H1 (cell line): ENCODE results near the gene GPR155. TPM values are rescaled to one million over a fixed set of nuclear protein-coding genes. Genes with fewer than 3 reads are reported as not detected.

Experiments
- CTCF ChIA-PET: fragments of 300-600 bp; sonication (Branson Sonifier 250); formaldehyde crosslinking; loops from one replicate; lab custom pipeline; 2021; ENCODE audit not compliant: partially characterized antibody; lab: Charles Lee
- POLR2A ChIA-PET: fragments of 300-600 bp; sonication (Branson Sonifier 250); formaldehyde crosslinking; loops from one replicate; lab custom pipeline; 2021; ENCODE audit warnings: inconsistent platforms; ENCODE audit not compliant: partially characterized antibody; lab: Charles Lee
- DNase-seq, 2 experiments: peaks; one replicate each; pipeline versions ENCODE4 v3.0.0 to v3.0.0-alpha.2; 2010 to 2022; ENCODE audit warnings: low spot score in 2 of 2, low read depth in 1 of 2, mixed read lengths in 1 of 2
- FAIRE-seq: peaks from 2 replicates; lab custom pipeline; 2011; peaks lifted over from hg19 to GRCh38; lab: Jason Lieb, UNC
- H2AFZ ChIP-seq: 2 replicates; pipeline ENCODE4 v1.8.1; 2012; ENCODE audit warnings: low read length, inconsistent platforms
- H2AK5ac ChIP-seq: 2 replicates; pipeline ENCODE4 v1.6.1; 2013; ENCODE audit warnings: low read depth, low read length
- H2BK120ac ChIP-seq: replicated peaks from 2 replicates; pipeline ENCODE3; 2013; ENCODE audit warnings: low read depth, low read length, inconsistent platforms
- H2BK12ac ChIP-seq: 2 replicates; pipeline ENCODE4 v1.6.1; 2013; ENCODE audit warnings: low read depth, low read length
- H2BK15ac ChIP-seq: 2 replicates; pipeline ENCODE4 v1.6.1; 2013; ENCODE audit warnings: low read length
- H2BK20ac ChIP-seq: 2 replicates; pipeline ENCODE4 v1.6.1; 2013; ENCODE audit warnings: low read length
- H2BK5ac ChIP-seq: 2 replicates; pipeline ENCODE4 v1.6.1; 2013; ENCODE audit warnings: low read depth, low read length
- H3K14ac ChIP-seq: 2 replicates; pipeline ENCODE4 v1.6.1; 2013; ENCODE audit warnings: inconsistent platforms; ENCODE audit not compliant: insufficient read length
- H3K18ac ChIP-seq: 2 replicates; pipeline ENCODE4 v1.6.1; 2013; ENCODE audit warnings: low read length; ENCODE audit errors: extremely low read depth
- H3K23ac ChIP-seq: 2 replicates; pipeline ENCODE4 v1.6.1; 2013; ENCODE audit warnings: inconsistent platforms; ENCODE audit not compliant: insufficient read length
- H3K23me2 ChIP-seq: 2 replicates; pipeline ENCODE4 v1.6.1; 2013; ENCODE audit warnings: low read depth, low read length
- H3K27ac ChIP-seq: 2 replicates; pipeline ENCODE4 v1.6.1; 2011; ENCODE audit warnings: low read depth, low read length, inconsistent platforms
- H3K27me3 ChIP-seq, 4 experiments: replicated peaks in 1 of 4; 1 replicate in 1 of 4; 2 replicates in 3 of 4; pipeline versions ENCODE4 v1.6.1 to v1.8.1; 2011 to 2013; ENCODE audit warnings: low read length in 3 of 4, mild to moderate bottlenecking in 3 of 4, inconsistent platforms in 2 of 4, mixed read lengths in 2 of 4, moderate library complexity in 1 of 4; ENCODE audit not compliant: control insufficient read depth in 3 of 4, insufficient read depth in 3 of 4; ENCODE audit errors: extremely low read depth in 1 of 4
- H3K36me3 ChIP-seq, 4 experiments: 2 replicates each; pipeline versions ENCODE4 v1.6.1 to v1.8.1; 2011 to 2013; ENCODE audit warnings: mild to moderate bottlenecking in 4 of 4, low read length in 3 of 4, moderate library complexity in 2 of 4, control low read depth in 1 of 4, inconsistent platforms in 1 of 4; ENCODE audit not compliant: insufficient read depth in 4 of 4, control insufficient read depth in 2 of 4
- H3K4ac ChIP-seq: replicated peaks from 2 replicates; pipeline ENCODE3; 2013; ENCODE audit warnings: low read length, low read depth, mixed read lengths, inconsistent platforms; ENCODE audit not compliant: insufficient read length
- H3K4me1 ChIP-seq, 4 experiments: replicated peaks in 1 of 4; 1 replicate in 1 of 4; 2 replicates in 3 of 4; pipeline versions ENCODE4 v1.6.1 to v1.8.1; 2011 to 2013; ENCODE audit warnings: low read length in 3 of 4, inconsistent platforms in 2 of 4, mixed read lengths in 1 of 4; ENCODE audit not compliant: insufficient read depth in 4 of 4, control insufficient read depth in 3 of 4
- H3K4me2 ChIP-seq, 2 experiments: 2 replicates each; pipeline versions ENCODE4 v1.6.1 to v1.8.1; 2011 to 2013; ENCODE audit warnings: low read depth in 2 of 2, low read length in 2 of 2, control low read depth in 1 of 2, inconsistent platforms in 1 of 2, mild to moderate bottlenecking in 1 of 2; ENCODE audit not compliant: insufficient read depth in 1 of 2
- H3K4me3 ChIP-seq, 4 experiments: fragments of 200-600, 300-600 bp in 1 of 4; sonication (generic), shearing (Covaris generic), sonication (Bioruptor Twin) in 1 of 4; 2 replicates each; pipeline versions ENCODE4 v1.5.1 to v1.8.1; 2011 to 2016; ENCODE audit warnings: low read length in 4 of 4, low read depth in 3 of 4, control low read depth in 2 of 4, inconsistent platforms in 2 of 4, mild to moderate bottlenecking in 2 of 4, mixed read lengths in 1 of 4, moderate library complexity in 1 of 4; ENCODE audit not compliant: insufficient read depth in 2 of 4; ENCODE audit errors: extremely low read depth in 1 of 4
- H3K56ac ChIP-seq: replicated peaks from 2 replicates; pipeline ENCODE3; 2013; ENCODE audit warnings: low read depth, mild to moderate bottlenecking, mixed read lengths, low read length, inconsistent platforms; ENCODE audit not compliant: insufficient read length
- H3K79me1 ChIP-seq: 2 replicates; pipeline ENCODE4 v1.6.1; 2013; ENCODE audit warnings: low read depth, low read length, control low read depth
- H3K79me2 ChIP-seq, 2 experiments: 2 replicates each; pipeline versions ENCODE4 v1.6.1 to v1.8.1; 2012 to 2013; ENCODE audit warnings: low read length in 2 of 2, mild to moderate bottlenecking in 2 of 2, inconsistent platforms in 1 of 2; ENCODE audit not compliant: insufficient read depth in 2 of 2, control insufficient read depth in 1 of 2
- H3K9ac ChIP-seq, 4 experiments: replicated peaks in 1 of 4; 1 replicate in 1 of 4; 2 replicates in 3 of 4; pipeline versions ENCODE4 v1.6.1 to v1.8.1; 2011 to 2013; ENCODE audit warnings: low read depth in 3 of 4, low read length in 3 of 4, control low read depth in 2 of 4, mild to moderate bottlenecking in 2 of 4, moderate library complexity in 2 of 4, inconsistent platforms in 1 of 4; ENCODE audit errors: extremely low read depth in 1 of 4
- H3K9me3 ChIP-seq, 2 experiments: 2 replicates each; pipeline versions ENCODE4 v1.6.1 to v1.8.1; 2012 to 2013; ENCODE audit warnings: mild to moderate bottlenecking in 2 of 2, moderate library complexity in 2 of 2, control low read depth in 1 of 2, inconsistent platforms in 1 of 2, low read depth in 1 of 2, low read length in 1 of 2, mixed read lengths in 1 of 2; ENCODE audit not compliant: insufficient read depth in 2 of 2
- H4K20me1 ChIP-seq, 2 experiments: replicated peaks in 1 of 2; 2 replicates each; pipeline versions ENCODE3 to v1.8.1; 2011 to 2013; ENCODE audit warnings: inconsistent platforms in 2 of 2, low read length in 2 of 2, mild to moderate bottlenecking in 1 of 2; ENCODE audit not compliant: insufficient read depth in 2 of 2, control insufficient read depth in 1 of 2
- H4K5ac ChIP-seq: 2 replicates; pipeline ENCODE4 v1.6.1; 2013; ENCODE audit warnings: low read length, low read depth, mixed read lengths, inconsistent platforms; ENCODE audit not compliant: insufficient read length
- H4K8ac ChIP-seq: 2 replicates; pipeline ENCODE4 v1.8.0; 2013; ENCODE audit warnings: mild to moderate bottlenecking, moderate library complexity, low read length, inconsistent platforms; ENCODE audit not compliant: insufficient read depth; ENCODE audit errors: extremely low read depth
- H4K91ac ChIP-seq: replicated peaks from 2 replicates; pipeline ENCODE3; 2013; ENCODE audit warnings: low read length, mixed read lengths, inconsistent platforms; ENCODE audit not compliant: insufficient read length
- CHD1 ChIP-seq: IDR thresholded peaks from 2 replicates; pipeline ENCODE4 v1.6.1; 2012; ENCODE audit warnings: low read depth, low read length, improper control_type of control experiment
- CHD2 ChIP-seq: IDR thresholded peaks from 2 replicates; pipeline ENCODE4 v1.6.1; 2012; ENCODE audit warnings: low read length, improper control_type of control experiment
- GABPA ChIP-seq: IDR thresholded peaks from 2 replicates; pipeline ENCODE4 v1.6.1; 2011; ENCODE audit warnings: mild to moderate bottlenecking, low read length, moderate library complexity, borderline replicate concordance; ENCODE audit not compliant: insufficient read depth
- JUND ChIP-seq: IDR thresholded peaks from 2 replicates; pipeline ENCODE4 v1.6.1; 2011; ENCODE audit warnings: mild to moderate bottlenecking, improper control_type of control experiment, low read length
- MAFK ChIP-seq: IDR thresholded peaks from 2 replicates; pipeline ENCODE4 v1.6.1; 2012; ENCODE audit warnings: low read depth, mild to moderate bottlenecking, improper control_type of control experiment, low read length
- RNF2 ChIP-seq: fragments of 200-900, 300-1000 bp; sonication (generic); IDR thresholded peaks from 2 replicates; pipeline ENCODE4 v1.7.1; 2016; ENCODE audit warnings: borderline replicate concordance, low read depth, mild to moderate bottlenecking, antibody characterized with exemption, low read length; ENCODE audit not compliant: poor library complexity, severe bottlenecking; ENCODE audit errors: missing control alignments
- SP1 ChIP-seq: IDR thresholded peaks from 2 replicates; pipeline ENCODE4 v1.6.1; 2011; ENCODE audit warnings: low read depth, low read length
- SRF ChIP-seq: IDR thresholded peaks from 2 replicates; pipeline ENCODE4 v1.6.1; 2011; ENCODE audit warnings: mild to moderate bottlenecking, low read depth, low read length, moderate library complexity
- YY1 ChIP-seq: IDR thresholded peaks from 2 replicates; pipeline ENCODE4 v1.6.1; 2011; ENCODE audit warnings: low read depth, mild to moderate bottlenecking, low read length
- ZNF274 ChIP-seq: IDR thresholded peaks from 2 replicates; pipeline ENCODE4 v1.7.0; 2012; ENCODE audit warnings: low read length, borderline replicate concordance; ENCODE audit errors: extremely low read depth
- WGBS, 2 experiments: shearing (Covaris generic) in 1 of 2; methylation state at CpG; one replicate each; pipeline versions ENCODE4 v1.1.6 to v1.1.7; 2013 to 2015; ENCODE audit warnings: low lambda C conversion rate in 2 of 2, mixed read lengths in 2 of 2, inconsistent platforms in 1 of 2, low coverage in 1 of 2, missing lambda C conversion rate in 1 of 2; ENCODE audit not compliant: insufficient replicate concordance in 2 of 2, insufficient coverage in 1 of 2, insufficient read length in 1 of 2; ENCODE audit errors: extremely low coverage in 1 of 2, missing lambda C conversion rate in 1 of 2; 5-methylcytosine and 5-hydroxymethylcytosine counted together
- polyA plus RNA-seq, 7 experiments: library from polyadenylated mRNA; depleted of rRNA in 3 of 7; stranded (reverse) in 5 of 7; unstranded in 2 of 7; fragments of >200 nt in 5 of 7; fragments of 200-250 nt in 2 of 7; gene quantifications; 1 replicate in 5 of 7; 2 replicates in 1 of 7; 4 replicates in 1 of 7; pipeline versions ENCODE4 v1.2.1 to v1.2.3, GENCODE V29; 2011 to 2013; ENCODE audit warnings: missing spikeins in 2 of 7, mixed read lengths in 2 of 7
- total RNA-seq: library from RNA; stranded (reverse); fragmentation: NEBNext Ultra II Directional; extraction: Animal tissue kit (Norgen Biotek cat#: 25700); gene quantifications from 2 replicates; pipeline ENCODE4 v1.2.1, GENCODE V29; 2021
- TF ChIP-seq, protein P1 (sequence below), 3 experiments: IDR thresholded peaks; 1 replicate in 2 of 3; 2 replicates in 1 of 3; pipeline versions ENCODE4 v1.5.1 to v1.6.1; 2011; ENCODE audit warnings: low read length in 3 of 3, mild to moderate bottlenecking in 3 of 3, inconsistent platforms in 2 of 3, low read depth in 1 of 3, moderate library complexity in 1 of 3; ENCODE audit not compliant: insufficient read depth in 1 of 3; ENCODE audit errors: control extremely low read depth in 1 of 3
- TF ChIP-seq, protein P2 (sequence below): IDR thresholded peaks from 2 replicates; pipeline ENCODE4 v1.6.1; 2011; ENCODE audit warnings: low read depth, mild to moderate bottlenecking, low read length; ENCODE audit not compliant: insufficient read depth

The GPR155 gene
- total and polyA plus RNA-seq, 2 of the 8 experiments (the other 6 are each of a cell fraction or from before 2014, with no cell fraction given) = 0.26 to 2.1 TPM

- Histone ChIP-seq H3K4me1 (no peaks in the 10 kb centered on the region), H2BK15ac (no peak overlapping the region), H4K5ac (no peak overlapping the region), H2BK5ac (no peak overlapping the region), H2AFZ (no peak overlapping the region), H4K8ac (no peak overlapping the region), H3K56ac (no peak overlapping the region), H3K23me2 (no peaks in the 10 kb centered on the region), H2BK120ac (no peak overlapping the region), H3K79me2 (no peaks in the 10 kb centered on the region), H2AK5ac (no peak overlapping the region), H3K4ac (no peak overlapping the region), H2BK20ac (no peak overlapping the region), H3K9me3 (no peaks in the 10 kb centered on the region), H2BK12ac (no peak overlapping the region), H3K36me3 (no peaks in the 10 kb centered on the region), H3K14ac (no peak overlapping the region), H3K79me1 (no peaks in the 10 kb centered on the region), H3K27me3 (no peaks in the 10 kb centered on the region), H3K18ac (no peak overlapping the region), H3K4me2 (no peak overlapping the region), H3K27ac (no peak overlapping the region), H3K23ac (no peak overlapping the region), H4K91ac (no peak overlapping the region), H4K20me1 (no peaks in the 10 kb centered on the region), H3K9ac (no peak overlapping the region), H3K4me3 (no peak overlapping the region)
- ChIA-PET POLR2A (no interaction called here), CTCF (interaction anchor here (1.6 kb wide), 1 partner anchor 69 kb away, joined by 4 read pairs; no protein-coding TSS in a partner anchor)
- 91% methylated on average over 1 of the region's 1 CpG; no CpG with 5 or more reads in 1 of the 2 experiments for WGBS, 2 experiments
- FAIRE-seq (no peak), DNase-seq (no peak)
- TF ChIP-seq YY1 = no peak
- TF ChIP-seq, protein P1, sequence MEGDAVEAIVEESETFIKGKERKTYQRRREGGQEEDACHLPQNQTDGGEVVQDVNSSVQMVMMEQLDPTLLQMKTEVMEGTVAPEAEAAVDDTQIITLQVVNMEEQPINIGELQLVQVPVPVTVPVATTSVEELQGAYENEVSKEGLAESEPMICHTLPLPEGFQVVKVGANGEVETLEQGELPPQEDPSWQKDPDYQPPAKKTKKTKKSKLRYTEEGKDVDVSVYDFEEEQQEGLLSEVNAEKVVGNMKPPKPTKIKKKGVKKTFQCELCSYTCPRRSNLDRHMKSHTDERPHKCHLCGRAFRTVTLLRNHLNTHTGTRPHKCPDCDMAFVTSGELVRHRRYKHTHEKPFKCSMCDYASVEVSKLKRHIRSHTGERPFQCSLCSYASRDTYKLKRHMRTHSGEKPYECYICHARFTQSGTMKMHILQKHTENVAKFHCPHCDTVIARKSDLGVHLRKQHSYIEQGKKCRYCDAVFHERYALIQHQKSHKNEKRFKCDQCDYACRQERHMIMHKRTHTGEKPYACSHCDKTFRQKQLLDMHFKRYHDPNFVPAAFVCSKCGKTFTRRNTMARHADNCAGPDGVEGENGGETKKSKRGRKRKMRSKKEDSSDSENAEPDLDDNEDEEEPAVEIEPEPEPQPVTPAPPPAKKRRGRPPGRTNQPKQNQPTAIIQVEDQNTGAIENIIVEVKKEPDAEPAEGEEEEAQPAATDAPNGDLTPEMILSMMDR (IDR thresholded peaks at IDR 0.05; ENCODE audit: control extremely low read depth in 1 of 3, insufficient read depth in 1 of 3, low read depth in 1 of 3, low read length in 3 of 3) = no peak
- no peak for TF ChIP-seq SP1
- no peak for TF ChIP-seq JUND
- no peak for TF ChIP-seq CHD1
- TF ChIP-seq SRF = no peak
- no peak for TF ChIP-seq ZNF274
- TF ChIP-seq RNF2 = no peak
- TF ChIP-seq MAFK = no peak
- no peak for TF ChIP-seq CHD2
- TF ChIP-seq GABPA = no peak
- TF ChIP-seq, protein P2, sequence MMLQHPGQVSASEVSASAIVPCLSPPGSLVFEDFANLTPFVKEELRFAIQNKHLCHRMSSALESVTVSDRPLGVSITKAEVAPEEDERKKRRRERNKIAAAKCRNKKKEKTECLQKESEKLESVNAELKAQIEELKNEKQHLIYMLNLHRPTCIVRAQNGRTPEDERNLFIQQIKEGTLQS = no peak
These were observed 9.1 kb downstream of the GPR155 start for GRCh38 chr2:174477759-174478158.
